H7 (cell line): ENCODE measurements around the gene PRKN. TPM values are rescaled to one million over a fixed set of nuclear protein-coding genes. Genes with fewer than 3 reads are reported as not detected.
A peak's percentile ranks its signal among the peaks of the same experiment; 100 is the strongest.

ENCODE experiments used
- DNase-seq: peaks from one replicate; pipeline ENCODE4 v3.0.0; 2012
- H3K27me3 ChIP-seq: 2 replicates; pipeline ENCODE4 v1.6.0; 2011; ENCODE audit warnings: mild to moderate bottlenecking, low read length; ENCODE audit not compliant: control insufficient read depth, insufficient read depth
- H3K36me3 ChIP-seq: replicated peaks from 2 replicates; pipeline ENCODE4 v1.5.1; 2011; ENCODE audit warnings: low read length; ENCODE audit not compliant: control insufficient read depth, insufficient read depth
- H3K4me3 ChIP-seq: 2 replicates; pipeline ENCODE4 v1.5.1; 2011; ENCODE audit warnings: low read depth, mild to moderate bottlenecking, control low read depth, low read length, moderate library complexity; ENCODE audit not compliant: insufficient read depth
- total RNA-seq: library from RNA; depleted of rRNA; stranded (reverse); fragments of >200 nt; shearing (Covaris generic); gene quantifications from 2 replicates; pipeline ENCODE4 v1.2.3, GENCODE V29; 2014

Gene PRKN
- total RNA-seq, 1 experiment from 2014 or later, result 0.90 TPM

GRCh38 chr6:161924516-161925116 is 803.0 kb downstream of the PRKN start:
- no peak for DNase-seq
- Histone ChIP-seq H3K36me3 (no peaks in the 10 kb centered on the region), H3K4me3 (no peak overlapping the region), H3K27me3 (no peaks in the 10 kb centered on the region)

DNA sequence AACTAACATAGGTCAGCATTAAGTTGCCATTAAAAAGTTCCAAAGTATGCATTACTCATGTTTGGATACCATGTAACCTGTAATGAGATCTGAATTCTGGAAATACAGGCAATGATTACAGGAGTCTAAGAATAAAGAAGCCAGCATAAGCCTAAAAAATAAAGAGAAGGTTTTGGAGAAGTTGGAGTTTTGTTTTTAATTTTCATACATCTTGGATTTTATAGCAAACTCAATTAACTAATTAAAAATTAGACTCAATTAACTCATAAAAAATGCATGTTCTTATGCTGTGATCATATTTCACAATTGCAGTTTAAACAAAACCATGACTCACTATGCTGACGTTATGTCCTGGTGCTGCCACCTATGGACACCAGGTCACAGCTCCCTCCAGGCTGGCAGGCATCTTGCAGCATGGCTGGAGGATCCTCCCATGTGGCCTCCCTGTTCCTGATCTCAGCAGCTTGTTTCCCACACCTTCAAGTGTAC is 804.9 kb downstream of the PRKN start:
- Histone ChIP-seq H3K4me3 (no peak overlapping the region), H3K27me3 (no peaks in the 10 kb centered on the region), H3K36me3 (no peaks in the 10 kb centered on the region)
- peak; percentile 45 for DNase-seq

- Histone ChIP-seq H3K27me3 (no peaks in the 10 kb centered on the region), H3K36me3 (no peaks in the 10 kb centered on the region), H3K4me3 (no peak overlapping the region)
- DNase-seq, result no peak
These were observed 805.8 kb downstream of the PRKN start for GRCh38 chr6:161921602-161922395.

- no peak for DNase-seq
These were observed 807.9 kb downstream of the PRKN start for GRCh38 chr6:161919691-161920090.

GRCh38 chr6:161918628-161919205 is 808.8 kb downstream of the PRKN start:
- H3K27me3 ChIP-seq, result no peaks in the 10 kb centered on the region
- H3K4me3 ChIP-seq, result no peak overlapping the region
- no peaks in the 10 kb centered on the region for H3K36me3 ChIP-seq
- no peak for DNase-seq

More at GRCh38 chr6:161919691-161920090, 807.9 kb downstream of the PRKN start:
- no peak overlapping the region for H3K4me3 ChIP-seq
- H3K36me3 ChIP-seq, result no peaks in the 10 kb centered on the region
- H3K27me3 ChIP-seq, result no peaks in the 10 kb centered on the region

- Histone ChIP-seq H3K4me3 (no peak overlapping the region), H3K36me3 (no peaks in the 10 kb centered on the region), H3K27me3 (no peaks in the 10 kb centered on the region)
- no peak for DNase-seq
These were observed 809.4 kb downstream of the PRKN start for GRCh38 chr6:161918109-161918531.

GRCh38 chr6:161917645-161918044 is 809.9 kb downstream of the PRKN start:
- Histone ChIP-seq H3K36me3 (no peaks in the 10 kb centered on the region), H3K4me3 (no peak overlapping the region), H3K27me3 (no peaks in the 10 kb centered on the region)
- DNase-seq, result no peak

DNA sequence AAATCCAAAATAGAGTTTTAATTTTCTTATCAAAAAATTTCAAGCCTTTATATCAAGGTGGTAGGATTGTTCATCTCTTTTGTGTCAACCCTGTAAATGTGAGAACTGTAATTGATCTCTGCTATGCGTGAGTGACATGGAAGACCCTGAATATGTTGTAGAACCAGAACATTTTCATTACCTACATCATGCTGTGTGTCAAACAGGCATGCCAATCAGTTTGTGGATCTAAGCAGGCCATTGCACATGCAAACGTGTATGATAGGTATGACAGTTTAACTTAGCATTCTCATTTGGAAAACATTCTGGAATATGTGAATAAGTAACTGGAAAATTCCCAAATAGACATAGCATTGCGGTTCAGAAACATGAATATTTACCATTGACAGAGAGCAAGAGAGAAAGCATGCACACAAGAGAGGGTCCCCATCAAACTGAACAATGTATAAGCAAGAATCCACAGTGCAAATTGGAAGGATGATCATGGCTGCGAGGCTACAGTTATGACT is 812.1 kb downstream of the PRKN start:
- H3K27me3 ChIP-seq, result no peaks in the 10 kb centered on the region
- DNase-seq, result no peak
- no peak overlapping the region for H3K4me3 ChIP-seq
- H3K36me3 ChIP-seq, result no peaks in the 10 kb centered on the region

DNA sequence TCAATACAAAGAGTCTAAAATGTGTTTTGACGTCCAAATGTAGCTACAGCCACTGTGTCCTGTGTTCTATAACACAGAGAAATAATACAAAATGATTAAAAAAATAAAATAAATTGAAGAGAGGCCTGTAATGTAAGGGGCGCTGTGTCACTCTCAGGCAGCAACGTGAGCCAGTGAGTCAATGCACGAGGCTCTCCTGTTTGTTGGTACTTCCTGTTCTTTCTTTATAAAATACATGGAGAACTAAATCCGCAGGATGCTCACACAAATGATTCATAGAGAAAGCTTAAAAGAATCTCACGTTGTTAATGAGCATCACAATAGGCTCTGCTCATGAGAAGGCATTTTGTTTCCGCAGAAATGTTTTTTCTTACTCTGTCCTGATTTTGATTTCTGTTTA is 818.7 kb downstream of the PRKN start:
- no peaks in the 10 kb centered on the region for H3K27me3 ChIP-seq
- H3K36me3 ChIP-seq, result no peaks in the 10 kb centered on the region
- DNase-seq, result no peak
- H3K4me3 ChIP-seq, result no peak overlapping the region

DNA sequence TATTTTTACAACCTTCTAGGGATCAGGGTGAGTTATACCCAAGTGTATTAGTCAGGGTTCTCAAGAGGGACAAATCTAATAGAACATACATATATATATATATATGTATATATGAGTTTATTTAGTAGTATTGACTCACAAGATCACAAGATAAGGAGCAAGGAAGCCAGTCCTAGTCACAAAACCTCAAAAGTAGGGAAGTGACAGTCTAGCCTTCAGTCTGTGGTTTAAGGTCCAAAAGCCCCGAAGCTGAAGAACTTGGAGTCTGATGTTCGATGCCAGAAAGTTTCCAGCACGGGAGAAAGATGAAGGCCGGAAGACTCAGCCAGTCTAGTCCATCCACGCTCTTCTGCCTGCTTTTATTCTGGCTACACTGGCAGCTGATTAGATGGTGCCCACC is 821.0 kb downstream of the PRKN start:
- no peaks in the 10 kb centered on the region for H3K36me3 ChIP-seq

DNA sequence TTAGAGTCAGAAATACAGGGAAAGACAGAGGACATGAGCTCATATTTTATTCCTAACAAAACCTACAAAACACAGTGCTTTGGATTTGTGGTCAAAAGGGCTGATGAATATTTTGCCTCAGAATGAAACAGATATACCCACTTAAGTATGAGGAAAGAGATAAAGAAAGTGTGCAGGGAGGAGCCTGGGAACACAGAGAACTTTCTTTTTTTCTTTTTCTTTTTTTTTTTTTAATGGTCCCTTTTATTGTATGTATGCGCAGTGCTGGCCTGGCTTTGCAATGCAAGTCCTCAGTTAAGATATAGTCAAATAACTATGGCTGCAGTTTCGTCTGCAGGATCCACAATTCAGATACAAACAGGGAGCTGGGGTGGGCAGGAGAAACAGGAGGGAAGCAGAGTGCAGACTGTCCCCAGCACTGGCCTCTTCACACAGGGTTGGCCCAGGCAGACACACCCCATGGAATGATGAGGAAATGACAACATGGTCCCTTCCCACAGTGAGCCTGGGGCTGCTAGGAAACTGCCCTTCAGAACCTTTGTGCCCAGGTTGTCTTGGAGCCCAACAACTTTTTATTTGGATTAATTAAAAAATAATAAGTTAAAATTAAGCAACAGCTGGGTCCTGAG is 823.9 kb downstream of the PRKN start:
- Histone ChIP-seq H3K36me3 (no peaks in the 10 kb centered on the region), H3K4me3 (no peak overlapping the region)

More for the DNA sequence above, 821.0 kb downstream of the PRKN start:
- no peak for DNase-seq
- H3K27me3 ChIP-seq, result no peaks in the 10 kb centered on the region
- no peak overlapping the region for H3K4me3 ChIP-seq

DNA sequence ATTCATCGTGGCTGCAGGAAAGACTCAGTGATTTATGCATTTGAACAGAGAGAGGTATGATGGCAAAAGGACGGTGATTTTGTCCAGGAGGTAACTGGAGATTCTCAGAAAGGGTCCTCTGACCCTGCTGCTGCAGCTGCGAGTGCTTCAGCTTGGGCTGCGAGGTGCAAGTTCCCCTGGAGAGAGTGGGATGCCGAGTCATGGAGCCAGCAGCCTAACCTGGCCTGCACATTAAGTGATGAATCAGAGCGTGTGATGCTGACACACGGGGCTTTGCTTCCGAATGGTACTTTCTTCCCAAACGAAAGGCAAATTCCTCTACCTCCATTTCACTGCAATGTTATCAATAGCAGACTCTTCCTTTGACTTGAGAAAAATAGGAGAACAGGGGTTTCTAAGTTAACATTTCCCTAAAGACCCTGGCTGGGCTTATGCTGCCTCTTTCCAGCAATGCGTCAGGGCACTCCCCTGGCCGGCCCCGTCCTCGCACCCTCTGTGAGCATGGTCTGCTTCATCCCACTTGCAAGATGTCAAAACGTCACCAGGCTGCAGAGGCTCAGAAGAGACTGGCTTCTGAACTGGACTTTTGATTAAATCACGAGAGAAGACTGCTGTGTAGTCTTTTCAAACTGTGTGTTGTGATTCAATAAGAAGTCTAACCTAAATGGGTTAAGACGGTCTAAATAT is 825.7 kb downstream of the PRKN start:
- Histone ChIP-seq H3K4me3 (no peak overlapping the region), H3K27me3 (no peaks in the 10 kb centered on the region; the same call in 1 of the 2 replicates), H3K36me3 (no peaks in the 10 kb centered on the region)
- no peak for DNase-seq

More for the DNA sequence above, 823.9 kb downstream of the PRKN start:
- no peak for DNase-seq
- H3K27me3 ChIP-seq, result no peaks in the 10 kb centered on the region

GRCh38 chr6:161894436-161894835 is 833.1 kb downstream of the PRKN start:
- H3K27me3 ChIP-seq, result peaks cover 25% of the 10 kb centered on the region
- DNase-seq, result no peak
- no peaks in the 10 kb centered on the region for H3K36me3 ChIP-seq
- H3K4me3 ChIP-seq, result no peak overlapping the region

- Histone ChIP-seq H3K36me3 (no peaks in the 10 kb centered on the region), H3K27me3 (peaks cover 29% of the 10 kb centered on the region), H3K4me3 (no peak overlapping the region)
- no peak for DNase-seq
These were observed 836.0 kb downstream of the PRKN start for GRCh38 chr6:161891542-161891941.
